Vagina (tissue), 2 donors: Measurements from ENCODE around the gene RELT. TPM values are rescaled to one million over a fixed set of nuclear protein-coding genes. Genes with fewer than 3 reads are reported as not detected.
A peak's percentile ranks its signal among the peaks of the same experiment; 100 is the strongest.

Experiments used
- DNase-seq, 2 donors: peaks; one replicate each; pipeline ENCODE4 v3.0.0-alpha.2; 2017; ENCODE audit errors: extremely low spot score in 2 of 2
- H3K27ac ChIP-seq: fragments of 200-600 bp; sonication (generic); one replicate; pipeline ENCODE4 v1.5.1; 2019
- H3K27me3 ChIP-seq: fragments of 200-600 bp; sonication (generic); one replicate; pipeline ENCODE4 v1.5.1; 2019
- H3K36me3 ChIP-seq, 2 donors: fragments of 200-600 bp; sonication (generic); one replicate each; pipeline ENCODE4 v1.5.1; 2017 to 2019
- H3K4me1 ChIP-seq: fragments of 200-600 bp; sonication (generic); one replicate; pipeline ENCODE4 v1.5.1; 2019
- H3K4me3 ChIP-seq, 2 donors: fragments of 200-600 bp; sonication (generic); 1 replicate in 1 of 2; 2 replicates in 1 of 2; pipeline ENCODE4 v1.5.1; 2016 to 2019
- H3K9me3 ChIP-seq: fragments of 200-600 bp; sonication (generic); one replicate; pipeline ENCODE4 v1.5.1; 2019
- CTCF ChIP-seq, 3 experiments: fragments of 450-650 bp in 2 of 3; fragments of 200-600 bp in 1 of 3; sonication (generic) in 1 of 3; IDR thresholded peaks; one replicate each; pipeline ENCODE4 v1.5.1; 2017 to 2019; ENCODE audit warnings: antibody characterized with exemption in 3 of 3, mild to moderate bottlenecking in 2 of 3, moderate library complexity in 2 of 3
- POLR2A ChIP-seq, 2 donors: fragments of 450-650 bp; IDR thresholded peaks; one replicate each; pipeline ENCODE4 v1.6.1; 2017; ENCODE audit warnings: antibody characterized with exemption in 2 of 2, mild to moderate bottlenecking in 2 of 2, moderate library complexity in 2 of 2
- POLR2AphosphoS5 ChIP-seq, 2 donors: sonication (generic); formaldehyde crosslinking; IDR thresholded peaks; one replicate each; pipeline ENCODE4 v1.9.0; 2017; ENCODE audit warnings: antibody characterized with exemption in 2 of 2, mild to moderate bottlenecking in 2 of 2, low read depth in 1 of 2; ENCODE audit not compliant: insufficient read depth in 1 of 2
- intact Hi-C: fragments of 100-400 bp; cut with DNase I; formaldehyde crosslinking; loops from one replicate; pipeline ENCODE4 v1.15.1; 2023
- total RNA-seq: library from RNA; depleted of rRNA; stranded (reverse); fragments of >200 nt; gene quantifications from one replicate; pipeline ENCODE4 v1.2.3, GENCODE V29; 2016

Gene RELT
- total RNA-seq, 1 donor from 2014 or later, result 6.1 TPM

GRCh38 chr11:73355109-73355508 lies 21.1 kb upstream of the RELT start:
- Histone ChIP-seq H3K9me3 (no peaks in the 10 kb centered on the region), H3K27me3 (no peaks in the 10 kb centered on the region), H3K27ac (no peak overlapping the region), H3K4me3 (no peak overlapping the region), H3K36me3 (peaks cover 0 to 20% of the 10 kb centered on the region in 2 donors), H3K4me1 (peaks cover 13% of the 10 kb centered on the region)
- no peak for DNase-seq
- no peak for TF ChIP-seq POLR2A (IDR thresholded peaks at IDR 0.05)
- TF ChIP-seq POLR2AphosphoS5 (IDR thresholded peaks at IDR 0.05; ENCODE audit: insufficient read depth in 1 of 2, low read depth in 1 of 2), result no peak
- intact Hi-C loops, result loop anchor here (10.0 kb wide), 1 partner anchor 300 kb away; no protein-coding TSS in a partner anchor

- peaks cover 0 to 40% of the 10 kb centered on the region in 2 donors for H3K36me3 ChIP-seq
- no peaks in the 10 kb centered on the region for H3K4me1 ChIP-seq
- no peaks in the 10 kb centered on the region for H3K9me3 ChIP-seq
- H3K27me3 ChIP-seq, result no peaks in the 10 kb centered on the region
- H3K27ac ChIP-seq, result no peak overlapping the region
- intact Hi-C loops, result loop anchor here (10.0 kb wide), 1 partner anchor 298 kb away; no protein-coding TSS in a partner anchor
- TF ChIP-seq POLR2AphosphoS5 (IDR thresholded peaks at IDR 0.05; ENCODE audit: insufficient read depth in 1 of 2, low read depth in 1 of 2) (no peak), POLR2A (IDR thresholded peaks at IDR 0.05) (no peak), CTCF (IDR thresholded peaks at IDR 0.05) (no peak)
- no peak overlapping the region for H3K4me3 ChIP-seq
- no peak for DNase-seq
Measured at GRCh38 chr11:73356979-73357860, 19.0 kb upstream of the RELT start.

- TF ChIP-seq POLR2AphosphoS5 (IDR thresholded peaks at IDR 0.05; ENCODE audit: insufficient read depth in 1 of 2, low read depth in 1 of 2) (no peak), POLR2A (IDR thresholded peaks at IDR 0.05) (no peak), CTCF (IDR thresholded peaks at IDR 0.05) (no peak)
- Histone ChIP-seq H3K27ac (no peak overlapping the region), H3K36me3 (peaks cover 0 to 48% of the 10 kb centered on the region in 2 donors), H3K27me3 (no peaks in the 10 kb centered on the region), H3K4me3 (no peak overlapping the region), H3K9me3 (no peaks in the 10 kb centered on the region), H3K4me1 (no peaks in the 10 kb centered on the region)
- no peak for DNase-seq
- intact Hi-C loops, result loop anchor here (10.0 kb wide), 1 partner anchor 297 kb away; no protein-coding TSS in a partner anchor
Measured at GRCh38 chr11:73358071-73358470, 18.1 kb upstream of the RELT start.

GRCh38 chr11:73359341-73359740 lies 16.9 kb upstream of the RELT start:
- Histone ChIP-seq H3K27ac (peak overlapping the region; percentile 17), H3K4me3 (no peak overlapping the region), H3K4me1 (no peaks in the 10 kb centered on the region), H3K9me3 (no peaks in the 10 kb centered on the region), H3K36me3 (peaks cover 0 to 61% of the 10 kb centered on the region in 2 donors), H3K27me3 (no peaks in the 10 kb centered on the region)
- no peak for DNase-seq
- TF ChIP-seq CTCF (IDR thresholded peaks at IDR 0.05) (no peak), POLR2AphosphoS5 (IDR thresholded peaks at IDR 0.05; ENCODE audit: insufficient read depth in 1 of 2, low read depth in 1 of 2) (no peak), POLR2A (IDR thresholded peaks at IDR 0.05) (no peak)
- intact Hi-C loops, result loop anchor here (10.0 kb wide), 1 partner anchor 295 kb away; no protein-coding TSS in a partner anchor

GRCh38 chr11:73359930-73360742 lies 16.1 kb upstream of the RELT start:
- Histone ChIP-seq H3K9me3 (no peaks in the 10 kb centered on the region), H3K36me3 (peaks cover 0 to 68% of the 10 kb centered on the region in 2 donors), H3K27me3 (no peaks in the 10 kb centered on the region), H3K27ac (peak overlapping the region; percentile 17), H3K4me1 (no peaks in the 10 kb centered on the region), H3K4me3 (no peak overlapping the region)
- DNase-seq, result no peak
- intact Hi-C loops, result loop anchor here (10.0 kb wide), 1 partner anchor 295 kb away; no protein-coding TSS in a partner anchor
- TF ChIP-seq CTCF (IDR thresholded peaks at IDR 0.05), result no peak
- no peak for TF ChIP-seq POLR2AphosphoS5 (IDR thresholded peaks at IDR 0.05; ENCODE audit: insufficient read depth in 1 of 2, low read depth in 1 of 2)
- no peak for TF ChIP-seq POLR2A (IDR thresholded peaks at IDR 0.05)
